GM18909 (cell line): ENCODE results near the gene NEIL1.
"Not testable (repeated sequence)": the region's sequence is repeated elsewhere in the genome, so short reads cannot be mapped to it uniquely, and the experiment has no call there.

Experiments used
- ATAC-seq: cut with Tn5 transposase; IDR thresholded peaks from one replicate; pipeline ENCODE4 v1.9.1; 2021; ENCODE audit warnings: mild to moderate bottlenecking; ENCODE audit not compliant: unreplicated experiment, poor library complexity

The NEIL1 gene

DNA sequence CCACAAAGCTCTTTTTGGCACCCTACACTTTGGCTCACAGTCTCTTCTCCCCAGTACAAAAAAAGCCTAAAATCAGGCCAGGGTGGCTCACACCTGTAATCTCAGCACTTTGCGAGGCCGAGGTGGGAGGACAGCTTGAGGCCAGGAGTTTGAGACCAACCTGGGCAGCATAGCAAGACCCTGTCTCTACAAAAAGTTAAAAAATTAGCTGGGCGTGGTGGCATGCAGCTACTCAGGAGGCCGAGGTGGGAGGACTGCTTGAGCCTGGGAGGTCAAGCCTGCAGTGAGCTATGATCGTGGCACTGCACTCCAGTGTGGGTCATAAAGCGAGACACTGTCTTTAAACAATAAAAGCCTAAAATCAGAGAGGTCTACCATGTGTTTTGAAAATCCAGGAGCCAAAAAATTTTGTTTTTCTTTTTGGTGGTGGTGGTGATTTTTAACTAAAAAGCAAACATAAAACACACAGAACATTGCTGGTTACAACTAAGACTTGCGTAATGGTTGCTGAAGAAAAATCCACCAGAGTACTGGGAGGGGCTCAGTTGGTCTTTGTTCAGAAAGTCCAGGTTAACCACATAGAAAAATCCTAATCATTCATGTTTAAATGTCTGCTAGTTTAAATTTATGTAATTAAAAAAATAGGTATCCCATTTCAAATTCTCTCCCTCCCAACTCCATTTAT lies 23.2 kb downstream of the NEIL1 start:
- no peak for ATAC-seq

DNA sequence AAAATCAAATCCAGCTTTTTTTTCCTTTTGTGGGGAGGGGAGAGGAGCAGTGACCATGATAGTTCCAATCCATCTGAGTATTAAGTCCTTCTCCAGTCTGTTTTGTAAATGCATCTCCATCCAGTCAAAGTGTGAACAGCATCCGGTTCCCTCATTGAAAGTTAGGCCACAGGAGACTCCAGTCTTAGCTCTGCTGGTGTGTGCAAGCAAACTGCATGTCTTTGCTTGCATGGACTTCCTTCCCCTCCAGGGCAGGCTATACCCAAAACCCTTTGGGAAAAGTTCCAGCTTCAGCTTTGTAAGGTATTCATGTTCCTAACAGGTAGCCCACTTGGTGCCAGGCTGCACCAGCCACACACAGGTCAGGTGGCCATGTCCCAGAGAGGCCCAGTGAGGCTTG lies 24.6 kb downstream of the NEIL1 start:
- ATAC-seq = no peak

GRCh38 chr15:75371901-75372688 lies 25.3 kb downstream of the NEIL1 start:
- no peak for ATAC-seq

DNA sequence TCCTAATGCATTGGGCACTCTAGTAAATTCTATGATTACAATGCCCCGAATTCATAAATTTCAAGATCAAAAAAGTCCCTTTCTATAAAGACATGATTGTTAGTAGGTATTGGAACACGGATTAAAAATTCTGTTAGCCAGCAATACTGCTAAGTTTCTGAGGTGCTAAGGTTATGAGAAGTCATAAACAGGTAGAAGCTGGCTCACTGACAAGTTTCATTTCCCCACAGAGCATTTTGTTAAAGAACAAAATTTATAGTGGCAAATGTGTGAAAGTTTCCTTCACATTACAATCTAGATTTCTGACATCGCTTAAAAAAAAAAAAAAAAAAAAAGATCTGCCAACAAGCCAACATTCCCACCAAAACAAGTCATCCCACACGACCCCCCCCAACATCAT lies 33.9 kb downstream of the NEIL1 start:
- ATAC-seq = no peak

- not testable (repeated sequence) for ATAC-seq
Measured at GRCh38 chr15:75383986-75384385, 37.1 kb downstream of the NEIL1 start.

GRCh38 chr15:75389791-75390382 lies 43.0 kb downstream of the NEIL1 start:
- ATAC-seq = no peak

- ATAC-seq = no peak
Measured at GRCh38 chr15:75397494-75397893, 50.7 kb downstream of the NEIL1 start.

GRCh38 chr15:75403892-75404291 lies 57.1 kb downstream of the NEIL1 start:
- no peak for ATAC-seq
